ENCODE data around the gene CDH13. TPM values are rescaled to one million over a fixed set of nuclear protein-coding genes. Genes with fewer than 3 reads are reported as not detected.

CDH13 gene
- total and polyA plus RNA-seq, 10 of the 15 experiments (the other 5 are each of a cell fraction or from before 2014, with no cell fraction given): under 0.01 to 0.05 TPM; not detected in 8

GRCh38 chr16:83403761-83404160 lies 777.0 kb downstream of the CDH13 start:
- ChIA-PET RAD21 (ENCODE audit: unreplicated experiment) (no interaction called here), SMC1A (ENCODE audit: uncharacterized antibody, unreplicated experiment) (no interaction called here), CTCF (interaction anchor here (1.8 kb wide), 1 partner anchor 1140 kb away, joined by 3 read pairs; no protein-coding TSS in a partner anchor), POLR2A (no interaction called here)
- Histone ChIP-seq H3K27ac (ENCODE audit: control insufficient read depth, insufficient read depth) (no peak overlapping the region), H3K36me3 (ENCODE audit: control insufficient read depth in 2 of 2, insufficient read depth in 2 of 2, low read length in 1 of 2) (no peaks in the 10 kb centered on the region), H3K9me3 (replicated peaks; ENCODE audit: control insufficient read depth, insufficient read depth, low read length) (no peaks in the 10 kb centered on the region), H3K4me2 (ENCODE audit: control insufficient read depth, insufficient read depth) (no peak overlapping the region), H3K4me1 (ENCODE audit: control insufficient read depth, insufficient read depth, low read length) (no peaks in the 10 kb centered on the region), H4K20me1 (ENCODE audit: control insufficient read depth, insufficient read depth) (no peaks in the 10 kb centered on the region), H3K27me3 (replicated peaks in 1 of 2; ENCODE audit: control insufficient read depth in 2 of 2, insufficient read depth in 2 of 2, low read length in 1 of 2) (no peaks in the 10 kb centered on the region), H3K79me2 (ENCODE audit: control insufficient read depth, insufficient read depth, low read length) (no peaks in the 10 kb centered on the region), H2AFZ (ENCODE audit: control insufficient read depth, low read depth, low read length) (no peak overlapping the region), H3K4me3 (no peak overlapping the region), H3K9ac (ENCODE audit: control insufficient read depth, insufficient read depth, low read length) (no peak overlapping the region)
- 0% methylated on average over 2 of the region's 2 CpGs for WGBS (ENCODE audit: insufficient coverage, insufficient replicate concordance, low lambda C conversion rate, missing lambda C conversion rate)
- intact Hi-C loops (cut with micrococcal nuclease; ENCODE audit: unreplicated experiment): no loop called here
- ATAC-seq: no peak
- no TSS peak for BruUV-seq (replicated peaks)
- DNase-seq (ENCODE audit: low read depth, low spot score): no peak
- no peak for FAIRE-seq
- in situ Hi-C loops (cut with MboI): no loop called here
- TF ChIP-seq ESRRA (IDR thresholded peaks at IDR 0.05; ENCODE audit: low read length) (no peak), IRF4 (IDR thresholded peaks at IDR 0.05; ENCODE audit: low read depth, low read length) (no peak), ZBED1 (IDR thresholded peaks at IDR 0.05; ENCODE audit: borderline replicate concordance) (no peak), NFIC (IDR thresholded peaks at IDR 0.05; ENCODE audit: low read depth, low read length) (no peak), IKZF1 (conservative IDR thresholded peaks at IDR 0.05) (no peak), EGR1 (IDR thresholded peaks at IDR 0.05; ENCODE audit: borderline replicate concordance in 1 of 2, low read depth in 2 of 2, low read length in 2 of 2) (no peak), RAD21 (IDR thresholded peaks at IDR 0.05; ENCODE audit: insufficient read depth, low read depth, low read length) (no peak), USF1 (IDR thresholded peaks at IDR 0.05; ENCODE audit: borderline replicate concordance, extremely low read length, insufficient read depth, low read depth, low read length) (no peak), SUPT20H (IDR thresholded peaks at IDR 0.05; ENCODE audit: borderline replicate concordance, control insufficient read depth, low read depth, low read length) (no peak), SMARCA5 (IDR thresholded peaks at IDR 0.05) (no peak), CEBPZ (IDR thresholded peaks at IDR 0.05; ENCODE audit: low read depth, low read length) (no peak), PBX3 (IDR thresholded peaks at IDR 0.05; ENCODE audit: insufficient replicate concordance, low read depth, low read length) (no peak), ZBTB4 (CRISPR knock-in tag; IDR thresholded peaks at IDR 0.05) (no peak), MTA2 (IDR thresholded peaks at IDR 0.05; ENCODE audit: low read depth) (no peak), ZSCAN29 (IDR thresholded peaks at IDR 0.05) (no peak), ETV6 (conservative IDR thresholded peaks at IDR 0.05 in 1 of 2, IDR thresholded peaks at IDR 0.05 in 1 of 2; ENCODE audit: borderline replicate concordance in 1 of 2, low read depth in 1 of 2) (no peak)
